ENCODE data around the gene PNPLA5.
A peak's percentile ranks its signal among the peaks of the same experiment; 100 is the strongest.
"Not testable (repeated sequence)": the region's sequence is repeated elsewhere in the genome, so short reads cannot be mapped to it uniquely, and the experiment has no call there.

Gene PNPLA5

DNA sequence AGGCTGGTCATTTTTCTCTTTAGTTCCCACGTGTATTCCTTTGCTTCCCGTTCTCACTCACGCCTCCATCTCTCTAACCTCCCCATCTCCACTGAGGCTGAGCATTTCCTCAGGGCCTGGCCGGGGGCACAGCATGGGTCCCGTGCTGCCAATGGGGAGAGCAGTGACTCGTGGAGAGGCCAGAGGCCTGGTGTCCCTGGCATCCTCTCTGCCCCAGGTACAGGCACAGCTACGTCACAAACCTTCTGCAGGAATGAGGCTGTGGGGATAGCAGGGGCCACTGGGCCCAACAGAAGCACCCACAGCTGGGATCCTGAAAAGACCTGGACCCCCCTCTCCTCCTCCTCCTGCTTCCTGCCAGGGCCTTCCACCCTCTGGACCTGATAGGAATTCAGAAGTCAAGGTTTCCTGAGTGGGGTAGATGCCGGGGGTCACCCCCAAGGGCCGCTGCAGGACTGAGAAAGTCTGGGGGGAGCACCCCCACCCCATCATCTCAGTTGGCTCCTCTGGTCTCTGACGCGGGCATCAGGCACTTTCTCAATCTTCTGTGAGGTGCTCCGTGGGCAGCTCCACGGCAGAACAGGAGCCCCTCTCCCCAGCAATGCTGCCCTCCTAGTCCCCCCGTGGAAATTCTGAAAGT lies 11.8 kb downstream of the PNPLA5 start:
- Histone ChIP-seq H3K9ac (ENCODE audit: low read length) (no peak overlapping the region), H3K4me3 (ENCODE audit: low read depth, low read length) (no peak overlapping the region), H3K36me3 (ENCODE audit: control insufficient read depth, insufficient read depth, low read length) (no peaks in the 10 kb centered on the region), H3K9me3 (ENCODE audit: control insufficient read depth, insufficient read depth, low read depth, low read length) (0 out of 2 replicates have a peak, but pooled peaks cover 3% of the 10 kb centered on the region), H3K27ac (ENCODE audit: low read depth, low read length) (no peak overlapping the region), H3K27me3 (ENCODE audit: control insufficient read depth, insufficient read depth, low read length) (no peaks in the 10 kb centered on the region), H3K4me1 (ENCODE audit: control insufficient read depth, insufficient read depth, low read length) (peaks cover 3% of the 10 kb centered on the region; the same call in 1 of the 2 replicates)

DNA sequence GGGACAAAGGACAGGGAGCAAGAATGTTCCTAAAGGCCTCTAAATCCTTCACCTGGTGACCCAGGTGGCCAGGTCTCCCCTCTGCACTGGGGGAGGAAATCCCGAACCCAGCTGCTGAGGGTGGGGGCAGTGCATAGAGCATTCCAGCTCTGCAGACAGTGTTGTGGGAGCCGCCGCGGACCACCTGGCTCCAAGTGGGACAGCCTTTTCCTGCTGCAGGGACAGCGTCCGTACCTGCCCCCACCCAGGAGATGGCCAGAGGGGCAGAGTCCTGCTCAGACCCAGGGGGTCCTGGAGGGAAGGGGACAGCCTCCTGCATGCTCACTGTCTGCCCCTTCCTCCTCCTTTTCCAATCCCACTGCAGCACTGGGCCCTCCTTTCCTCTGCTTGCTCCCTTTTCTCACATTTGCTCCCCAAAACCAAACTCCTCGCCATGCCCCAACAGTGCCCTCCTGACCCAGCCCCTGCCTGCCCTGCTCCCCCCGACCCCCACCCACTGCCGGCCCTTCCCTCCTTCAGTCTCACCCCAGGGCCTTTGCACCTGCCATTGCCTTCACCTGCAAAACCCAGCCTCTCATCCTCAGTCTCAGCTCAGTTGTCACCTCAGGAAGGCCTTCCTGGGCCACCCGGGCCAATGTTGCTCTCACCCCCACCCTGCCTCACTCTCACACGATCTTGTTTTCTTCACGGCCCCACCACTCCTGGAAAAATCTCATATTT lies 12.8 kb downstream of the PNPLA5 start:
- no peak overlapping the region for H3K9ac ChIP-seq (ENCODE audit: low read length)
- no peaks in the 10 kb centered on the region for H3K27me3 ChIP-seq (ENCODE audit: control insufficient read depth, insufficient read depth, low read length)
- H3K4me1 ChIP-seq (ENCODE audit: control insufficient read depth, insufficient read depth, low read length), result no peaks in the 10 kb centered on the region
- peaks cover 12% of the 10 kb centered on the region; the same call in 1 of the 2 replicates for H3K9me3 ChIP-seq (ENCODE audit: control insufficient read depth, insufficient read depth, low read depth, low read length)
- no peak overlapping the region for H3K4me3 ChIP-seq (ENCODE audit: low read depth, low read length)
- no peaks in the 10 kb centered on the region for H3K36me3 ChIP-seq (ENCODE audit: control insufficient read depth, insufficient read depth, low read length)
- H3K27ac ChIP-seq (ENCODE audit: low read depth, low read length), result no peak overlapping the region

DNA sequence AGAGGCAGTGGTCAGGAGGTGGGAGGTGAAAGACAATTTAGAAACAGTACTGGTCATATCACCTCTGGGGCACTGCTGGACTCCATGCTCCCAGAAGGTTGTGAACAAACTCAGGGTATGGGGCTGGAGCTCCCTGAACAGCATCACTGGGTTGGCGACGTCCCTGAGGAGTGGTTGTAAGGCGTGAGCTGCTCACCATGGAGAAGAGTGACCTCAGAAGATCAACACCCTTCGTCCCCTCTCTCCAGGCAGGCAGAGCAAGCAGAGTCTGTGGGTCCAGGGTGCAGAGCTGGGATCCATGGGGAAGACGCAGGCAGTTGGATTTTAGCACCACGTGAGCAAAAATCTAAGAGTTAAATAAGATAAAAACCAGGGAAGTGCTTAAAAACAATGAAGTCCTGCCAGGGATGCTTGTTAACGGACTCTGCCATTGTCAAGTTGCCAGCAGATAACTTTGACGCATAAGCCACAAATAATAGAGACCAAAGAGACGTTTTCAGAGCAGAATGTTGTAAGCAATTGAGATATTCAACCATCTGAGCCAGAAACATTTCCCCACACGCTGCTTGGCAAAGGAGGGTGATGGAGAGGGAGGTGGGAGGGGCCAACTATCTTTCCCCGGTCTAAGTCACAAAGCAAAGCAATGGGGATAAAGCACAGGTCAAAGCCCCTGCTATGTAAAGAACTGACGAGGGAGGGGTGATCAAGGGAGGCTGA lies 13.6 kb downstream of the PNPLA5 start:
- Histone ChIP-seq H3K4me3 (ENCODE audit: low read depth, low read length) (no peak overlapping the region), H3K4me1 (ENCODE audit: control insufficient read depth, insufficient read depth, low read length) (no peaks in the 10 kb centered on the region), H3K9ac (ENCODE audit: low read length) (no peak overlapping the region), H3K36me3 (ENCODE audit: control insufficient read depth, insufficient read depth, low read length) (no peaks in the 10 kb centered on the region), H3K27me3 (ENCODE audit: control insufficient read depth, insufficient read depth, low read length) (no peaks in the 10 kb centered on the region), H3K27ac (ENCODE audit: low read depth, low read length) (no peak overlapping the region), H3K9me3 (ENCODE audit: control insufficient read depth, insufficient read depth, low read depth, low read length) (peaks cover 12% of the 10 kb centered on the region)

DNA sequence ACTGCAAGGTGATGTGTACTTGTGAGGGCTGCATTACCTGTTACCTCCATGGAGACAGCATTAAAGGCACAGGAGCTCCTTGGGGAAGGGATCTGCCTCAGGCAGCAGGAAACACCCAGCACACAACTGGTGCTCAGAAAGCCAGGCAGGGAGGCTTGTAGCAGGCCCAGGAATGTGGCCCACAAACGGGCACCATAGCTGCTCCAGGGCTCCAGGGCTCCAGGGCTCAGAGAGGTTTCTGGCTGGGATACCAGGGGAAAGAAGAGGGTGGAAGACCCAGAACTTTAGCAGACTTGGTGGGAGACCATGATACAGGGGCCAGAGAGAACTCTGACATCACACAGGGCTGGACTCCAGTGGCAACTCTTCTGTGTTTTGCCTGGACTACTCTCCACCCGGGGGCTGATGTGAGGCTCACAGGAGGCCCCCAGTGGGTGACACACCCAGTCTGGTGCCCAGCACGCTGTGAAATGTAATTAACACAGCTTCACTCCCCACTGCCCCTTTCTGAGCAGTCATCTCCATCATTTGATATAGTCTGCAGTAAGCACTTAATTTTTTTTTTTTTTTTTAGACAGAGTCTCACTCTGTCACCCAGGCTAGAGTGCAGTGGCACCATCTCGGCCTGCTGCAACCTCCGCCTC lies 14.8 kb downstream of the PNPLA5 start:
- Histone ChIP-seq H3K27me3 (ENCODE audit: control insufficient read depth, insufficient read depth, low read length) (no peaks in the 10 kb centered on the region), H3K36me3 (ENCODE audit: control insufficient read depth, insufficient read depth, low read length) (no peaks in the 10 kb centered on the region), H3K9ac (ENCODE audit: low read length) (no peak overlapping the region), H3K27ac (ENCODE audit: low read depth, low read length) (no peak overlapping the region), H3K9me3 (ENCODE audit: control insufficient read depth, insufficient read depth, low read depth, low read length) (peaks cover 12% of the 10 kb centered on the region), H3K4me3 (ENCODE audit: low read depth, low read length) (no peak overlapping the region), H3K4me1 (ENCODE audit: control insufficient read depth, insufficient read depth, low read length) (no peaks in the 10 kb centered on the region)

DNA sequence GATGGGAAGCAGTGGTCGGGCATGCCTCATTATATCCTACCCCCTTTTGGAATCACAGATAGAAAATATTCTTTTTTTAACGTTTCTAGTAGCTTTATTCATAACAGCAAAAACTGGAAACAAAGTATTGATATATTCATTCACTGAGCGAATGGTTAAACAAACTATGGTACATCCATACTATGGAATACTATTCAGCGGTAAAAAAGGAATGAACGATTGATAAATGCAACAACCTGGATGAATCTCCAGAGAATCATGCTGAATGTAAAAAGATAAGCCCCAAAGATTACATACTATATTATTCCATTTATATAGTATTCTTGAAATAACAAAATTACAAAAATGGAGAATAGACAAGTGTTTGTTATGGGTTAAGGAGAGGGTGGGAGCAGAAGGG lies 22.0 kb downstream of the PNPLA5 start:
- no peak overlapping the region for H3K27ac ChIP-seq (ENCODE audit: low read depth, low read length)
- no peaks in the 10 kb centered on the region for H3K36me3 ChIP-seq (ENCODE audit: control insufficient read depth, insufficient read depth, low read length)
- H3K9me3 ChIP-seq (ENCODE audit: control insufficient read depth, insufficient read depth, low read depth, low read length), result peaks cover 15% of the 10 kb centered on the region
- peaks cover 12% of the 10 kb centered on the region; the same call in 1 of the 2 replicates for H3K4me1 ChIP-seq (ENCODE audit: control insufficient read depth, insufficient read depth, low read length)
- no peak overlapping the region for H3K9ac ChIP-seq (ENCODE audit: low read length)
- no peak overlapping the region for H3K4me3 ChIP-seq (ENCODE audit: low read depth, low read length)
- no peaks in the 10 kb centered on the region for H3K27me3 ChIP-seq (ENCODE audit: control insufficient read depth, insufficient read depth, low read length)

DNA sequence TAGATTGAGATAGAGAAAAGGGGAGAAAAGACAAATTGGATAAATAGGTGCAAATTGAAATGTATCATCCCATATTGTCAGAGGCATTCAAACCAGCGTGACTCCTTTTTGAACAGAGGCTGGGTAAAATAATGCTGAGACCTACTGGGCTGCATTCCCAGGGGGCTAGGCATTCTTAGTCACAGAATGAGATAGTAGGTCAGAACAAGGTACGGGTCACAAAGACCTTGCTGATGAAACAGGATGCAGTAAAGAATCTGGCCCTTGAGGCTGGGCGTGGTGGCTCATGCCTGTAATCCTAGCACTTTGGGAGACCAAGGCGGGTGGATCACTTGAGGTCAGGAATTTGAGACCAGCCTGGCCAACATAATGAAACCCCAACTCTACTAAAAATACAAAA lies 22.8 kb downstream of the PNPLA5 start:
- H3K27ac ChIP-seq (ENCODE audit: low read depth, low read length), result peak overlapping the region; percentile 85
- H3K9ac ChIP-seq (ENCODE audit: low read length), result peak overlapping the region; percentile 57

DNA sequence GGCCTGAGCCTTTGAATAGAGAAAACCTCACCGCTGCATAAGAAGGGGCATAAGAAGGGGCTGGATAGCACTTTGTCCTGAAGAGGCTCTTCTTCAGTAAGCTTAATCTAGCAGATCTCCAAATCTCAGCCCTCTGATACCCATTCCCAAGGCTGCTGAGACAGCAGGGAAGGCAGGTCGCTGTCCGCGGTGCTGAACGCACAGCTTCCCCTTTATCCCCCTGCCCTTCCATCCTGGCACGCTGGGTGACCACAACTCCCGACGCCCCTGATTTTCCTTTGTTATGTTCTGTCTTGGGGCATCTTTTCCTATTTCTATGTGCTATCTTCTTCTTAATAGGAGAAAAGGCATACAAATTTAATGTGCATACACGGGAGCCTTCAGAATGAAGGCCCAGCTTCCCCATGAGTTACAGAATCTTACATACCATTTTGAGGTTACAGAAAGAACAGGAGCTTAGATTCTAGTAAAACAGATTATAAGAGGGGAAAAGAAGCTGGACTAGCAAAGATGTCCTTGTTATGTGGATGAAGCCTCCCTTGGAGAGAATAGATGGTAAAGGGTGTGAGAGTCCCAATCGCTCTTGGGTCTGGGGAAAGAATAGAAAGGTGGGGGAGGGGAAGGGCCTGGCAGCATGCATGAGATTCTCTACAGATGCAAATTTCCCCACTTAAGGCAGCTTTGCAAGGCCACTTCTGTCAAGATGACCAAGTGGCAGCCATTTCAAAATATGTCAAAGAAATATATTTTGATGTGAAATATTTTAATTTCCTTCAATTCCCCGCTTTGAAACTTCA lies 23.8 kb downstream of the PNPLA5 start:
- Histone ChIP-seq H3K27ac (ENCODE audit: low read depth, low read length) (peak overlapping the region; percentile 85), H3K27me3 (ENCODE audit: control insufficient read depth, insufficient read depth, low read length) (peaks cover 4% of the 10 kb centered on the region; the same call in 1 of the 2 replicates), H3K4me1 (ENCODE audit: control insufficient read depth, insufficient read depth, low read length) (peaks cover 12% of the 10 kb centered on the region; the same call in 1 of the 2 replicates), H3K9me3 (ENCODE audit: control insufficient read depth, insufficient read depth, low read depth, low read length) (peaks cover 6% of the 10 kb centered on the region), H3K9ac (ENCODE audit: low read length) (peak overlapping the region; percentile 57), H3K4me3 (ENCODE audit: low read depth, low read length) (peak overlapping the region; percentile 44), H3K36me3 (ENCODE audit: control insufficient read depth, insufficient read depth, low read length) (no peaks in the 10 kb centered on the region)

More for the DNA sequence above, 22.8 kb downstream of the PNPLA5 start:
- not testable (repeated sequence) for H3K36me3 ChIP-seq (ENCODE audit: control insufficient read depth, insufficient read depth, low read length); H3K9me3 ChIP-seq (ENCODE audit: control insufficient read depth, insufficient read depth, low read depth, low read length); H3K27me3 ChIP-seq (ENCODE audit: control insufficient read depth, insufficient read depth, low read length); H3K4me3 ChIP-seq (ENCODE audit: low read depth, low read length)
- peaks cover 12% of the 10 kb centered on the region; the same call in 1 of the 2 replicates for H3K4me1 ChIP-seq (ENCODE audit: control insufficient read depth, insufficient read depth, low read length)

DNA sequence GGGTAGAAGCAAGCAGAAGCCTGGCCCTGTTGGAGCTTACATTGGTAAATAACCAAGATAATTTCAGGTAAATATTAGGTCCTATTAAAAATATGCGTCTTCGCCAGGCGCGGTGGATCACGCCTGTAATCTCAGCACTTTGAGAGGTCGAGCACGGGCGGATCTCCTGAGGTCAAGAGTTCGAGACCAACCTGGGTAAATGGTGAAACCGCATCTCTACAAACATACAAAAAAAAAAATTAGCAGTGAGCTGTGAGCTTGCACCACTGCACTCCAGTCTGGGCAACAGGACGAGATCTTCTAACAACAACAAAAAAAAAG lies 29.0 kb downstream of the PNPLA5 start:
- Histone ChIP-seq H3K4me3 (ENCODE audit: low read depth, low read length) (peak overlapping the region; percentile 53), H3K36me3 (ENCODE audit: control insufficient read depth, insufficient read depth, low read length) (no peaks in the 10 kb centered on the region), H3K9ac (ENCODE audit: low read length) (no peak overlapping the region), H3K9me3 (ENCODE audit: control insufficient read depth, insufficient read depth, low read depth, low read length) (no peaks in the 10 kb centered on the region), H3K27ac (ENCODE audit: low read depth, low read length) (no peak overlapping the region), H3K4me1 (ENCODE audit: control insufficient read depth, insufficient read depth, low read length) (peaks cover 27% of the 10 kb centered on the region), H3K27me3 (ENCODE audit: control insufficient read depth, insufficient read depth, low read length) (peaks cover 4% of the 10 kb centered on the region; the same call in 1 of the 2 replicates)

DNA sequence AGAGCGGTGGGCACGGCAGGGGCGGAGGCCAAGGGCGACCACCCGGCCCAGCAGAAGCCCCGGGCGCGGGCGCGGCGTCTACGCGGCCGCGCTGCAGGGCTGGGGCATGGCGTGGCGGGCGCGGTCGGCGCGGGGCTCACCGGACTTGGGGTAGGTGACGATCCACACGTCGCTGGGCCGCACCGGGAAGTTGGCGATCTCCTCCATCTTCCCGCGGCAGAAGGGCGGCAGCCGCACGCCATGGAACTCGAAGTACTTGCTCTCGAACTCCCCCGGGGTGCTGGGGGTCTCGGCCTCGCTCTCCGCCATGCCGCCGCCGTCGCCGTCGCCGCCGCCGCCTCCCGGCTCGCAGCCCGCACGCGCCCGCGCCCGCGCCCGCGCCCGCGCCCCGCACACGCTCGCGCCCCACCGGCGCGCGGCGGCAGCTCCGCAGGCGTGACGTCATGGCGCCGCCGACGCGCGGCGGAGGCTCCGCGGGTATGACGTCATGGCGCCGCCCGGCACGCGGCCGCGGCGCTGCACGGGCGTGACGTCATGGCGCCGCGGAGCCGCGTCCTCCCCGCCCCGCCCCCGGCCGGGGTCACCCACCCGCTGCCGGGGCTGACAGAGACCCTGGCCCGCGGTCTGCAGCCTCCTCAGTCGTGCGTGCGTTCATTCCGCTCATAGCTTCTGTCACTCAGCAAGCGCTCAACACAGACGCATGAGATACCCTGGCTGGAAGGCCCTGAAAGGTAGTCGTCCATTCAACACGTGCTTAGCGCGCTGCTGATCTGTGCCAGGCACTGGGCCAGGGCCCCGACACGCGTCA lies 29.5 kb downstream of the PNPLA5 start, which contains the start of gene SULT4A1:
Gene SULT4A1, minus strand, starts transcription at position 440 of the 808 bp plus-strand sequence. Its CDS starts 131 bp downstream, at position 309.
- H3K27ac ChIP-seq (ENCODE audit: low read depth, low read length), result no peak within 1 kb of the TSS

More for the DNA sequence above, 29.5 kb downstream of the PNPLA5 start, which contains the start of gene SULT4A1:
- peak within 1 kb of the TSS; percentile 80 for H3K9ac ChIP-seq (ENCODE audit: low read length)
- peaks cover 4% of the 10 kb centered on the region; the same call in 1 of the 2 replicates for H3K27me3 ChIP-seq (ENCODE audit: control insufficient read depth, insufficient read depth, low read length)
- peaks cover 24% of the 10 kb centered on the region for H3K4me1 ChIP-seq (ENCODE audit: control insufficient read depth, insufficient read depth, low read length)
- H3K36me3 ChIP-seq (ENCODE audit: control insufficient read depth, insufficient read depth, low read length), result no peaks in the 10 kb centered on the region
- H3K4me3 ChIP-seq (ENCODE audit: low read depth, low read length), result peak within 1 kb of the TSS; percentile 73
- H3K9me3 ChIP-seq (ENCODE audit: control insufficient read depth, insufficient read depth, low read depth, low read length), result peaks cover 4% of the 10 kb centered on the region

Measured in HUES6 (cell line).